B cell (primary cell): ENCODE data around the gene PARD6G. TPM values are rescaled to one million over a fixed set of nuclear protein-coding genes. Genes with fewer than 3 reads are reported as not detected.

ENCODE experiments used
- ATAC-seq: fragments of 200-7000 bp; cut with Tn5 transposase; one replicate; pipeline ENCODE4 v1.10.0; 2021; ENCODE audit warnings: low read depth, mild to moderate bottlenecking, moderate number of reproducible peaks, moderate library complexity
- CTCF ChIA-PET: fragments of 350-600 bp; sonication (Branson Sonifier 250); formaldehyde crosslinking; loops from one replicate; lab custom pipeline; 2021; ENCODE audit warnings: antibody characterized with exemption, inconsistent platforms; lab: Charles Lee
- POLR2A ChIA-PET: fragments of 350-600 bp; sonication (Branson Sonifier 250); formaldehyde crosslinking; loops from one replicate; lab custom pipeline; 2021; ENCODE audit warnings: antibody characterized with exemption; lab: Charles Lee
- DNase-seq: peaks from one replicate; pipeline ENCODE4 v3.0.0; 2013
- H2AFZ ChIP-seq: 2 replicates; pipeline ENCODE4 v1.6.1; 2012; ENCODE audit warnings: mild to moderate bottlenecking, low read depth, low read length; ENCODE audit not compliant: insufficient read depth, poor library complexity, severe bottlenecking
- H3K27ac ChIP-seq, 2 donors: 1 replicate in 1 of 2; 2 replicates in 1 of 2; pipeline ENCODE4 v1.5.1; 2012 to 2013; ENCODE audit warnings: low read length in 2 of 2, mild to moderate bottlenecking in 2 of 2, moderate library complexity in 1 of 2
- H3K27me3 ChIP-seq, 4 experiments: fragments of 200-600 bp in 1 of 4; sonication (generic) in 1 of 4; replicated peaks in 1 of 4; 1 replicate in 2 of 4; 2 replicates in 2 of 4; pipeline versions ENCODE4 v1.6.1 to v1.7.0; 2013 to 2016; ENCODE audit warnings: low read length in 3 of 4, mild to moderate bottlenecking in 2 of 4, mixed read lengths in 1 of 4, moderate library complexity in 1 of 4; ENCODE audit not compliant: insufficient read depth in 4 of 4, control insufficient read depth in 3 of 4; ENCODE audit errors: control extremely low read depth in 1 of 4
- H3K36me3 ChIP-seq, 2 experiments: replicated peaks in 1 of 2; 1 replicate in 1 of 2; 2 replicates in 1 of 2; pipeline versions ENCODE4 v1.6.1 to v1.7.1; 2013; ENCODE audit warnings: low read length in 1 of 2; ENCODE audit not compliant: insufficient read depth in 2 of 2, control insufficient read depth in 1 of 2; ENCODE audit errors: control extremely low read depth in 1 of 2, extremely low read depth in 1 of 2
- H3K4me1 ChIP-seq, 2 donors: fragments of 200-600 bp in 1 of 2; sonication (generic) in 1 of 2; 1 replicate in 1 of 2; 2 replicates in 1 of 2; pipeline versions ENCODE4 v1.5.1 to v1.6.1; 2013 to 2017; ENCODE audit warnings: low read length in 2 of 2; ENCODE audit not compliant: control insufficient read depth in 2 of 2, insufficient read depth in 2 of 2
- H3K4me2 ChIP-seq: replicated peaks from 2 replicates; pipeline ENCODE3; 2012; ENCODE audit warnings: mild to moderate bottlenecking, low read depth, low read length; ENCODE audit not compliant: poor library complexity, severe bottlenecking
- H3K4me3 ChIP-seq, 5 experiments: fragments of 200-600 bp in 1 of 5; sonication (generic) in 1 of 5; 1 replicate in 3 of 5; 2 replicates in 2 of 5; pipeline versions ENCODE4 v1.5.1 to v1.7.0; 2011 to 2016; ENCODE audit warnings: low read length in 4 of 5, mild to moderate bottlenecking in 4 of 5, low read depth in 2 of 5, control low read depth in 1 of 5, moderate library complexity in 1 of 5; ENCODE audit not compliant: insufficient read depth in 1 of 5; ENCODE audit errors: control extremely low read depth in 1 of 5, extremely low read depth in 1 of 5
- H3K79me2 ChIP-seq: fragments of 200-600 bp; sonication (generic); one replicate; pipeline ENCODE4 v1.6.0; 2016; ENCODE audit warnings: low read length; ENCODE audit not compliant: control insufficient read depth, insufficient read depth
- H3K9ac ChIP-seq: fragments of 200-600 bp; sonication (generic); 2 replicates; pipeline ENCODE4 v1.6.1; 2017; ENCODE audit warnings: mild to moderate bottlenecking, low read length, moderate library complexity
- H3K9me3 ChIP-seq, 3 donors: one replicate each; pipeline versions ENCODE4 v1.6.1 to v1.7.1; 2013; ENCODE audit warnings: low read length in 2 of 3; ENCODE audit not compliant: control insufficient read depth in 2 of 3, insufficient read depth in 1 of 3; ENCODE audit errors: control extremely low read depth in 1 of 3
- H4K20me1 ChIP-seq: 2 replicates; pipeline ENCODE4 v1.6.0; 2012; ENCODE audit warnings: mild to moderate bottlenecking, low read length; ENCODE audit not compliant: insufficient read depth, control insufficient read depth, poor library complexity, severe bottlenecking
- H3K27ac Mint-ChIP-seq: one replicate; pipeline ENCODE4 v1.8.0; 2021; ENCODE audit warnings: mixed read lengths
- H3K27me3 Mint-ChIP-seq: one replicate; pipeline ENCODE4 v1.8.0; 2021; ENCODE audit warnings: mixed read lengths
- H3K4me1 Mint-ChIP-seq: one replicate; pipeline ENCODE4 v1.8.0; 2021; ENCODE audit warnings: mixed read lengths
- H3K4me3 Mint-ChIP-seq: one replicate; pipeline ENCODE4 v1.8.0; 2021; ENCODE audit warnings: mixed read lengths
- H3K9me3 Mint-ChIP-seq: one replicate; pipeline ENCODE4 v1.8.0; 2022; ENCODE audit warnings: mixed read lengths; ENCODE audit not compliant: insufficient read depth
- EZH2 ChIP-seq: IDR thresholded peaks from 2 replicates; pipeline ENCODE4 v1.6.1; 2012; ENCODE audit warnings: borderline replicate concordance, low read depth, mild to moderate bottlenecking, moderate library complexity, low read length; ENCODE audit not compliant: insufficient read depth, poor library complexity, severe bottlenecking
- WGBS: methylation state at CpG from one replicate; pipeline ENCODE4 v1.1.5; 2013; ENCODE audit warnings: missing lambda C conversion rate; ENCODE audit not compliant: insufficient coverage; 5-methylcytosine and 5-hydroxymethylcytosine counted together
- intact Hi-C: fragments of 100-400 bp; cut with micrococcal nuclease; formaldehyde crosslinking; loops from one replicate; pipeline ENCODE4 v1.10.0; 2022
- polyA plus RNA-seq: library from polyadenylated mRNA; depleted of rRNA; stranded (reverse); fragments of >200 nt; gene quantifications from 2 replicates; pipeline ENCODE4 v1.2.3, GENCODE V29; 2012
- total RNA-seq, 2 donors: library from RNA; stranded (reverse); fragments of 120-200 nt in 1 of 2; gene quantifications; 1 replicate in 1 of 2; 2 replicates in 1 of 2; pipeline versions ENCODE4 v1.2.3 to v1.2.4, GENCODE V29; 2013 to 2022
- TF ChIP-seq, protein P1 (sequence below): fragments of 200-600 bp; IDR thresholded peaks from one replicate; pipeline ENCODE4 v1.8.0; 2022; ENCODE audit warnings: antibody characterized with exemption, mild to moderate bottlenecking

The PARD6G gene
- total and polyA plus RNA-seq, 2 donors (not counting 1 experiment from before 2014, with no cell fraction given) = not detected

DNA sequence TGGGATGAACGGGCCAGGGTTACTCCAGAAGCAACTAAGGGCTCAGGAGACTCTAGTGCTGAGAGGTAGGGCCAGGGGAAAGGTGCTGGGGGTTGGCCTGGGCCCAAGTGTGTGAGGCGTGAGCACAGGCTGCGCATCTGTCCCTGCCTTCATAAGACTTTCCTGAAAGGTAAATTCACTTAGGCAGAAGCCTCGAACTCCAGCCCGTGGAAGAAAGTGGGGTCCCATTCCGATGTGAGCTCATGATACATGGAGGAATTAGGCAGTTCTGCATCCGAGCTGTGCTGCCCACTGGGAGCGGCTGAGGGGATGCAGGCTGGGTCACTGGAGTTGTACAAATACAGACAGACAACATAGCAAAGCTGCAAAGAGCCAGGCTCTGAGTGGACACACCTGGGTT, 16.2 kb downstream of the PARD6G start:
- TF ChIP-seq, protein P1, sequence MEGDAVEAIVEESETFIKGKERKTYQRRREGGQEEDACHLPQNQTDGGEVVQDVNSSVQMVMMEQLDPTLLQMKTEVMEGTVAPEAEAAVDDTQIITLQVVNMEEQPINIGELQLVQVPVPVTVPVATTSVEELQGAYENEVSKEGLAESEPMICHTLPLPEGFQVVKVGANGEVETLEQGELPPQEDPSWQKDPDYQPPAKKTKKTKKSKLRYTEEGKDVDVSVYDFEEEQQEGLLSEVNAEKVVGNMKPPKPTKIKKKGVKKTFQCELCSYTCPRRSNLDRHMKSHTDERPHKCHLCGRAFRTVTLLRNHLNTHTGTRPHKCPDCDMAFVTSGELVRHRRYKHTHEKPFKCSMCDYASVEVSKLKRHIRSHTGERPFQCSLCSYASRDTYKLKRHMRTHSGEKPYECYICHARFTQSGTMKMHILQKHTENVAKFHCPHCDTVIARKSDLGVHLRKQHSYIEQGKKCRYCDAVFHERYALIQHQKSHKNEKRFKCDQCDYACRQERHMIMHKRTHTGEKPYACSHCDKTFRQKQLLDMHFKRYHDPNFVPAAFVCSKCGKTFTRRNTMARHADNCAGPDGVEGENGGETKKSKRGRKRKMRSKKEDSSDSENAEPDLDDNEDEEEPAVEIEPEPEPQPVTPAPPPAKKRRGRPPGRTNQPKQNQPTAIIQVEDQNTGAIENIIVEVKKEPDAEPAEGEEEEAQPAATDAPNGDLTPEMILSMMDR = no peak
- TF ChIP-seq EZH2 = no peak
- DNase-seq (no peak), ATAC-seq (no peak)
- ChIA-PET CTCF (no interaction called here), POLR2A (no interaction called here)
- H3K27me3 Mint-ChIP-seq = peaks cover 17% of the 10 kb centered on the region
- no peak overlapping the region for H3K4me3 Mint-ChIP-seq
- intact Hi-C loops = no loop called here
- H4K20me1 ChIP-seq = no peaks in the 10 kb centered on the region
- no peak overlapping the region for H3K27ac ChIP-seq
- peaks cover 0 to 6% (median 0%) of the 10 kb centered on the region in 3 donors for H3K9me3 ChIP-seq
- no peaks in the 10 kb centered on the region for H3K4me1 Mint-ChIP-seq
- H3K9me3 Mint-ChIP-seq = no peaks in the 10 kb centered on the region
- no peak overlapping the region for H3K27ac Mint-ChIP-seq
- H3K27me3 ChIP-seq = peaks cover 0 to 2% (median under 1%) of the 10 kb centered on the region in 4 experiments
- WGBS = 91% methylated on average over 8 of the region's 8 CpGs
- H2AFZ ChIP-seq = no peak overlapping the region
- H3K36me3 ChIP-seq = no peaks in the 10 kb centered on the region
- no peaks in the 10 kb centered on the region for H3K4me1 ChIP-seq
- H3K79me2 ChIP-seq = no peaks in the 10 kb centered on the region
- H3K4me3 ChIP-seq = no peak overlapping the region
- H3K9ac ChIP-seq = no peak overlapping the region
- no peak overlapping the region for H3K4me2 ChIP-seq

DNA sequence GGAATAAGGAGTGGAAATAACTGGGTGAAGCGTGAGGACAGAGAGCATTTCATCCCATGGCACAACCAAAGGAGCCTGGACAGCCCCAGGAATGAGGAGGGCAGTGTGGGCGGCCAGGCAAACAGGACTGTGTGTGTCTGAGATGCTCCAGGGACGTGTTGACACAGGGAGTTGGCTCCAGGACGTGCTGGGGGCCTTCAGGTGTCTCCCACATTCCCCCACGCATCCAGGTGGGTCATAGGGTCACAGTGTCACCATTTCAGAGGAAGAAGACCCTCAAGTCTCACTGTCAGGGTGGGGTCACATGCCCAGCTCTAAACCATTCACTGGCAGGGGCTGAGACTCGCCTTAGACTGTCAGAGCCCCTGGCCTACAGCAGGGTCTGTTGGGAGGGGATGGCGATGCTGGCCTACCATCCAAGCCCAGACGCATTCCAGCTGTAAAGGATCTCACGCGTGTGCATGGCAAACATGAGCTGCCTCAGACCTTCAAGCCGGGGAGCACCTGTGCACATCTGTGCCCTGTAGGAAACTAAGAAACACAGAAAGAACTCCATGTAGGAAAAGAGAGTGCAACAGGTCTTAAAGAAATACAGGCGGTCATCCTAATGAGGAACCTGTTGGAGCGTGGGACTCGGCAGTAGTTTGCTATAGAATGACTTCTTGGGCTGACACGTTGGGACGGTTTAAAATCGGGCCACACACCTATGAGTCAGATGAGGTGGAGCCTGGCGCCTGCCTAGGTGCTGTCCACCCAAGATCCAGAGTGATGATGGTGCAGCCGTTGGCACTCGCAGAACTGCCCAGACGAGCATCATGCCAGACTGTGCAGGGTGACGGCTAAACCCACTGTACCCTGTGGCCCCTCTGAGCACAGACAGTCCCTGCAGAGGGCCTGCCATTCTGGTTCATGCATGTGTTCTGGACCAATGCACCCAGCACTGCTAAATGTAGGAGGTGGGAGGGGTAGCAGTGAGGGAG, 17.3 kb downstream of the PARD6G start:
- no peak for DNase-seq
- no peak for TF ChIP-seq EZH2
- TF ChIP-seq, protein P1 = no peak
- H3K9me3 ChIP-seq = peaks cover 0 to 6% (median 0%) of the 10 kb centered on the region in 3 donors
- no peaks in the 10 kb centered on the region for H3K4me1 ChIP-seq
- H3K4me1 Mint-ChIP-seq = no peaks in the 10 kb centered on the region
- intact Hi-C loops = no loop called here
- 88% methylated on average over 22 of the region's 22 CpGs for WGBS
- no peak overlapping the region for H3K27ac ChIP-seq
- no peak overlapping the region for H2AFZ ChIP-seq
- no peak for ATAC-seq
- H3K36me3 ChIP-seq = no peaks in the 10 kb centered on the region
- peaks cover 0 to 2% (median under 1%) of the 10 kb centered on the region in 4 experiments for H3K27me3 ChIP-seq
- no peak overlapping the region for H3K4me3 ChIP-seq
- H3K79me2 ChIP-seq = no peaks in the 10 kb centered on the region
- no peaks in the 10 kb centered on the region for H4K20me1 ChIP-seq
- H3K9me3 Mint-ChIP-seq = no peaks in the 10 kb centered on the region
- peaks cover 17% of the 10 kb centered on the region for H3K27me3 Mint-ChIP-seq
- no peak overlapping the region for H3K4me3 Mint-ChIP-seq
- ChIA-PET POLR2A (no interaction called here), CTCF (no interaction called here)
- H3K27ac Mint-ChIP-seq = no peak overlapping the region
- H3K4me2 ChIP-seq = no peak overlapping the region
- no peak overlapping the region for H3K9ac ChIP-seq
